HFF-Myc (cell line): Measurements from ENCODE around the gene LYSMD2.

Experiments
- DNase-seq: peaks from one replicate; pipeline ENCODE4 v3.0.0-alpha.2; 2011; ENCODE audit warnings: low read depth; ENCODE audit errors: extremely low read depth
- H3K4me3 ChIP-seq: replicated peaks from 2 replicates; pipeline ENCODE4 v1.5.1; 2011; ENCODE audit warnings: low read depth, mild to moderate bottlenecking, control low read depth, low read length
- CTCF ChIP-seq: IDR thresholded peaks from 2 replicates; pipeline ENCODE4 v1.5.1; 2012; ENCODE audit warnings: mild to moderate bottlenecking, low read depth, low read length, control low read depth; ENCODE audit errors: missing control alignments

Gene LYSMD2

GRCh38 chr15:51731549-51732267 lies 5.7 kb downstream of the LYSMD2 start:
- DNase-seq = no peak
- TF ChIP-seq CTCF = no peak
- H3K4me3 ChIP-seq = no peak overlapping the region

GRCh38 chr15:51727141-51727897 lies 10.1 kb downstream of the LYSMD2 start:
- TF ChIP-seq CTCF = peak; percentile 17
- H3K4me3 ChIP-seq = no peak overlapping the region
- no peak for DNase-seq

GRCh38 chr15:51726302-51727073 lies 11.0 kb downstream of the LYSMD2 start:
- peak; percentile 35 for DNase-seq
- TF ChIP-seq CTCF = no peak
- H3K4me3 ChIP-seq = no peak overlapping the region

GRCh38 chr15:51724673-51725072 lies 12.8 kb downstream of the LYSMD2 start:
- TF ChIP-seq CTCF = no peak
- DNase-seq = no peak
- no peak overlapping the region for H3K4me3 ChIP-seq

GRCh38 chr15:51724199-51724598 lies 13.3 kb downstream of the LYSMD2 start:
- no peak for DNase-seq
- H3K4me3 ChIP-seq = no peak overlapping the region
- no peak for TF ChIP-seq CTCF

- TF ChIP-seq CTCF = no peak
- DNase-seq = no peak
- H3K4me3 ChIP-seq = no peak overlapping the region
Measured at GRCh38 chr15:51721199-51721960, 16.1 kb downstream of the LYSMD2 start.
